ENCODE results near the gene MIEF1.
"Not testable (repeated sequence)": the region's sequence is repeated elsewhere in the genome, so short reads cannot be mapped to it uniquely, and the experiment has no call there.

The MIEF1 gene

DNA sequence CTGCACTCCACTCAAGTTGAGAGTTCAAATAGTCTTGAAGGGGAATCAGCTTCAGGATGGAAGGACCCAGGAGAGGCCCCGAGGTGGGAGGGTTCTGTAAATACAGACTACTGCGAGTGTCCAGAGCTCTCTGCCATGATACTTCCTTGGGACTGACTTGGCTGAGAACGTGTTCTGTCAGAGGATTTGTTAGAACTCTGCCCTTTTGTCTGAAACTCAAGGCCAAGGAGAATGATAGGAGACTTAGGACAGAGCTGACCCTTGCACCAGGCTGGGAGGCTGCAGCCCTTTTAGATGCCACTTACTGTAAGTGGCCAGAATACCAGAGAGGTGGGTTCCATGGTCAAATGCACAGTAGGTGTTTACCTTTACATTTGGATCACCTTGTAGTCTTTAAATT is 15.4 kb downstream of the MIEF1 start:
- no peak for DNase-seq

DNA sequence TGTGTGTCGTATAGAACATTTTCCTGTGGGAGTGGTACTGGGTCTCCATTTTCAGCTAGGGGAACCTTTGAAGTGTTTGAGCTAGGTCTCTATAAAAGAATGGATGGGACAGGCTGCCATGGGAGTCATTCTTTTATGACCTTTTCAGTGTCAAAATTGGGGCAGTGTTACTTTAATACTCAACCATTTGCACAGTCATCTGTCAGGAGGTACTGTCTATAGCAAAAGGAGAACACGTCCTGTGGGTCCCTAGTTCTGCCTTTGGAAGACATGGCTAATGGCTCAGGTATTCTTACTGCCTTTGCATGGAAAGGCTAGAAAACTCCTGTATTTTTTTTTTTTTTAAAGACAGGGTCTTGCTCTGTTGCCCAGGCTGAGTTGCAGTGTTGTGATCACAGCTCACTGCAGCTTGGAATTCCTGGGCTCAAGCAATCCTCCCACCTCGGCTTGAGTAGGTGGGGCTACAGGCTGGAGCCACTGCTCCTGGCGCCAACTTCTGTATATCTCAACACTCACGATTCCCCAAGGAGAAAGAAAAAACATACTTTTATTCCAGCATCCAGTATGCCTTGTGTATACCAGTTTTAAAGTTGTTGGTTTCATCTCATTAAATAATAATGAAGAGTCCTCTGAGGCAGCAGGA is 16.2 kb downstream of the MIEF1 start:
- DNase-seq = no peak

GRCh38 chr22:39518996-39519680 is 17.0 kb downstream of the MIEF1 start:
- peak; percentile 66 to 67 for DNase-seq

- peak in 1 of 2 experiments; percentile 96 for DNase-seq
These were observed 17.7 kb downstream of the MIEF1 start for GRCh38 chr22:39519681-39520225.

DNA sequence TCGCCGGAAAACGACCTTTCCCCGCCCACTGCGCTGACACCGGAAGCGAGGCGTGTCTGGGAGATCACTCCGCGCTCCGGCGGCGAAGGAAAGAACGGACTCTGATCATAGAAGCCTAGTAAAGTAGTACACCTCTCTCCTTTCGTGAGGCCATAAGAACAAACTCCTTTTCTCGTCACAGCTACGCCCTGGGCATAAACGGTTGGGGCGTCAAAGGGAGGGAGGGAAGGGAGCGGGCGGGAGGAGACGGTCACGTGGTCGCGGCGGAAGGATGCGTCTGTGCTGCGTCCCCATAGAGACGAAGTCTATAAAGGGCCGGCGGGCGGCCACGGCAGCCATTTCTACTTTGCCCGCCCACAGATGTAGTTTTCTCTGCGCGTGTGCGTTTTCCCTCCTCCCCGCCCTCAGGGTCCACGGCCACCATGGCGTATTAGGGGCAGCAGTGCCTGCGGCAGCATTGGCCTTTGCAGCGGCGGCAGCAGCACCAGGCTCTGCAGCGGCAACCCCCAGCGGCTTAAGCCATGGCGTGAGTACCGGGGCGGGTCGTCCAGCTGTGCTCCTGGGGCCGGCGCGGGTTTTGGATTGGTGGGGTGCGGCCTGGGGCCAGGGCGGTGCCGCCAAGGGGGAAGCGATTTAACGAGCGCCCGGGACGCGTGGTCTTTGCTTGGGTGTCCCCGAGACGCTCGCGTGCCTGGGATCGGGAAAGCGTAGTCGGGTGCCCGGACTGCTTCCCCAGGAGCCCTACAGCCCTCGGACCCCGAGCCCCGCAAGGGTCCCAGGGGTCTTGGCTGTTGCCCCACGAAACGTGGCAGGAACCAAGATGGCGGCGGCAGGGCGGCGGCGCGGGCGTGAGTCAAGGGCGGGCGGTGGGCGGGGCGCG is 18.4 kb downstream of the MIEF1 start, which contains the start of gene ATF4:
Gene ATF4 (plus strand): TSS at position 337 of the 880 bp plus-strand sequence. CDS start 884 bp downstream, outside the sequence.
- DNase-seq = peak; percentile 93 to 97

DNA sequence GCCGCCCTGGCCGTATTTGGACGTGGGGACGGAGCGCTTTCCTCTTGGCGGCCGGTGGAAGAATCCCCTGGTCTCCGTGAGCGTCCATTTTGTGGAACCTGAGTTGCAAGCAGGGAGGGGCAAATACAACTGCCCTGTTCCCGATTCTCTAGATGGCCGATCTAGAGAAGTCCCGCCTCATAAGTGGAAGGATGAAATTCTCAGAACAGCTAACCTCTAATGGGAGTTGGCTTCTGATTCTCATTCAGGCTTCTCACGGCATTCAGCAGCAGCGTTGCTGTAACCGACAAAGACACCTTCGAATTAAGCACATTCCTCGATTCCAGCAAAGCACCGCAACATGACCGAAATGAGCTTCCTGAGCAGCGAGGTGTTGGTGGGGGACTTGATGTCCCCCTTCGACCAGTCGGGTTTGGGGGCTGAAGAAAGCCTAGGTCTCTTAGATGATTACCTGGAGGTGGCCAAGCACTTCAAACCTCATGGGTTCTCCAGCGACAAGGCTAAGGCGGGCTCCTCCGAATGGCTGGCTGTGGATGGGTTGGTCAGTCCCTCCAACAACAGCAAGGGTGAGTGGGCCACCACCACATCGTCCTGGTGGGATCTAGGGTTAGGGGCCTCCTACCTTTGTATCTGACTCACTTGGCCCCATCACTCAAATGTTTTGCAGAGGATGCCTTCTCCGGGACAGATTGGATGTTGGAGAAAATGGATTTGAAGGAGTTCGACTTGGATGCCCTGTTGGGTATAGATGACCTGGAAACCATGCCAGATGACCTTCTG is 19.2 kb downstream of the MIEF1 start:
- DNase-seq = not testable (repeated sequence)

GRCh38 chr22:39522091-39522490 is 20.0 kb downstream of the MIEF1 start:
- not testable (repeated sequence) for DNase-seq

DNA sequence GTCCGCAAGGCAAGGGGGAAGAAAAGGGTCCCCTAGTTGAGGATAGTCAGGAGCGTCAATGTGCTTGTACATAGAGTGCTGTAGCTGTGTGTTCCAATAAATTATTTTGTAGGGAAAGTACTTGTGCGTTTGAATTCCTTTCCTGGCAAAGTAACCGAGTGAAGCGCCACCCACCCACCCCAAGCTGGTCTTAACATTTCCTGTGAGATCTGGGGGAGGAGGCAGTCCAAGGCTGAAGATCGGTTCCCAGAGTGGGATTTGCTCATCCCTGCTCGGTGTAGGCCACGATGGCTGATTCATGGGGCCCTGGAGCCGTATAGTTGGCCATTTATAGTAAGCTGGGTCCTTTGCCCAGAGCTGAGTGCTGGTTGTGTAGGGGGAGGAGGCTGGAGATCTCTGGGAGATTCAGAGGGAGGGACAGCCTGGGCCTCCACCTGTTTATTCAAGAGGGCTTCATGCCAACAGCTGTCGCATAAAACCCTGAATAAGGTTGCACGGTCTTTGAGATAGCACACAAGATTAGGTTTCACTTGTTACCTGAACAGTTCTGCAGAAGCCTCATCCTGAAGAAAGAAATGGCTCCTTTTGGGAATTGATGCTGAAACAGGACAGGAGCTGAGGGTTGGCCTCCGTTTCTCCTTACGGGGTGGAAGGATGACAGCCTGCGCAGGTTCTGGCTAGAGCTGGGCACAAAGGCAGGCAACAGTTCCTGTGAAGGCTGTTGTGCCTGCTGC is 20.6 kb downstream of the MIEF1 start:
- DNase-seq = peak; percentile 64 to 71

DNA sequence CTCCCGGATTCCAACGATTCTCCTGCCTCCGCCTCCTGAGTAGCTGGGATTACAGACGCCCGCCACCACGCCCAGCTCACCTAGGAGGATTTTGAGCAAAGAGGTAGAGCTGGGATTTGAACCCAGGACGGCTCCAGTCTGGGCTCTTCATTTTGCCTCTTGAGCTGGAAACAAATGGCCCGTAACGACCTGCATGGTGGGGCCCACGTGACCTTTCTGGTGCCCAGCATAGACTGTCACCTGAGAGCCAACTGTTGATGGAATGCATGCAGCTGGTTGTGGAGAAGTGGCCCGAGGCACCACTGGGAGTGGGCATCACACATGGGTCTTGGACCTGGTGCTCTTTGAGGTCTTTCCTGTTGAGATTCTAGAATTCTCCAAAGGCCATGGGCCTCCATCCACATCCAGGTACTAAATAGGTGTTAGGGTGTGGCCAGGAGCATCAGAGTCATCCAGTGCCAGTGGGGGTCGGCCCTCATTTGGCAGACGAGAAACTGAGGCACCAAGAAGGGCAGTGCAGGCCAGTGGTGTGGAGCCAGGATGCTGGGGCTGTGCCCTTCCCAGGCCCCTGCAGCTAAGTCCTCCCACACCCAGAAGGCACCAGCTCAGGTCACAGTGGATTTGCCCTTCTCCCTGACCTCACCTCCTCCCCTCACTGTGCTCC is 22.1 kb downstream of the MIEF1 start:
- peak; percentile 38 to 49 for DNase-seq

GRCh38 chr22:39524753-39525657 is 22.9 kb downstream of the MIEF1 start:
- DNase-seq = peak; percentile 44 to 48

DNA sequence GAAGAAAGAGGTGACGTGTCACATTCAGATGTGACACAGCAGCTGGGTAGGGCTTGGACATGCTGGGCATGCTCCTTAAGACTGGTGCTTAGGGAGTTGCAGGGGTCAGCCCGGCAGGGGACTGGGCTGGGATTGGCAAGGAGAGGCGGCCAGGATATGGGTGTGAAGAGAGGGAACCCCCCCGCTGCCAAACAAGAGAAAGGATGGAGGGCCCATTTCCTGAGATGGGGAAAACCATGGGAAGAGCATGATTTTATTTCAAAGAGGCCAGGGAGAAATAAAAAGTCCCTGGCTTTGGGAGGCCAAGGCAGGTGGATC is 23.5 kb downstream of the MIEF1 start:
- peak in 1 of 2 experiments; percentile 42 for DNase-seq

GRCh38 chr22:39526736-39527171 is 24.7 kb downstream of the MIEF1 start:
- peak; percentile 54 to 58 for DNase-seq

GRCh38 chr22:39527481-39527961 is 25.4 kb downstream of the MIEF1 start:
- DNase-seq = peak in 1 of 2 experiments; percentile 34

DNA sequence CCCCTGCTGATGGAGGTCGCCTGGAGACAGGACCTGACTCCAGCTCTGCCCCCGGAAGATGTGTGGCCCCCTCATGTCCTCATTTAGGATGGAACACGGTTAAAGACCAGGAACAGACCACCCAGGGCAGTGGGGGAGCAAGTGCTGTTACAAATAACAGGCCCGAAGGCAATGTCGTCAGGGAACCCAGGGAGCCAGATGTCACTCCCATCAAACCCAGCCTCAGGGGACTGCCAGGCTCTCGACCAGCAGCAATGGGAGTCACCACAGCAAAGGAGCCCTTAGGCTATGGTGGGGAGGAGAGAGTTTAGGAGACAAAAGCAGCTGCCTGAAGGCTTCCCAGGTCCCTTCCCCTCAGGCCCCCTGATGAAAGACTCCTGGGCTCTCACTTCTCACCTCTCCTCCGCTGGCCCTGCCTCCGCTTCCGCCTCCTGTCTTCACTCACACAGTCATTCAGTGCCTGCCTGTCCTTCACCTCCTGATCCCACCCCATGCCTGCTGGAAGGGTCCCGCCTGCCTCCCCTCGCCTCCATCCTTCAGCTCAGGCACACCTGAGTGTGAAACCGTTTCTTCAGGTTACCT is 26.1 kb downstream of the MIEF1 start:
- DNase-seq = no peak

GRCh38 chr22:39528681-39529486 is 26.8 kb downstream of the MIEF1 start:
- DNase-seq = peak; percentile 92 to 95

DNA sequence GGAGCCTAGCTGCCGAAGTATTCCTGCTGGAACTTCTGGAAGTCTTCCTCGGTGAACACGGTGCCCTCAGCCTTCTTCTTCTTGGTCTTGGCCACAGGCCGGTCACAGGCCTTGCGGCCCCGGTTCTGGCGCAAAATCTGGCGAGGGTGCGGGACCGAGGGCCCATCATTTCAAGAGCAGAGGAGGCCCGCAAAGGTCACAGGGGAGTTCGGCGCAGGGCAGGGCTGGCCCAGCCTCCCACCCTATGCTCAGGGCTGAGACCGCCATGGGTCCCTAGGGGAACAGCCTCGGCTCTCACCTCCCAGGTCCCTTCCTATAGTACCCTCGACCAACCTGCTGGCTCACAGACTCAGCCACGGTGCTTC is 27.4 kb downstream of the MIEF1 start:
- no peak for DNase-seq

- no peak for DNase-seq
These were observed 28.0 kb downstream of the MIEF1 start for GRCh38 chr22:39530116-39530515.

- no peak for DNase-seq
These were observed 28.7 kb downstream of the MIEF1 start for GRCh38 chr22:39530692-39531331.
